A549 (cell line): ENCODE data around the gene YWHAG. TPM values are rescaled to one million over a fixed set of nuclear protein-coding genes. Genes with fewer than 3 reads are reported as not detected.
A peak's percentile ranks its signal among the peaks of the same experiment; 100 is the strongest.

Experiments used
- ATAC-seq, 2 experiments: fragments of 200-7000 bp in 1 of 2; fragments of >200 bp in 1 of 2; cut with Nextera tagmentation in 1 of 2; cut with Tn5 transposase in 1 of 2; 3 replicates each; pipeline versions ENCODE4 v1.8.0 to v1.9.1; 2018 to 2020; ENCODE audit warnings: mild to moderate bottlenecking in 1 of 2, moderate library complexity in 1 of 2
- CTCF ChIA-PET: fragments of 300-600 bp; sonication (Branson Sonifier 250); formaldehyde crosslinking; extraction: SDS; loops from one replicate; lab custom pipeline; 2021; ENCODE audit warnings: antibody characterized with exemption, inconsistent platforms; lab: Yijun Ruan, JAX
- POLR2A ChIA-PET: fragments of 350-600 bp; formaldehyde crosslinking; extraction: SDS; loops from one replicate; lab custom pipeline; 2021; ENCODE audit warnings: antibody characterized with exemption, inconsistent platforms; lab: Yijun Ruan, JAX
- DNase-seq, 2 experiments: peaks; one replicate each; pipeline versions ENCODE4 v3.0.0 to v3.0.0-alpha.2; 2011 to 2016; ENCODE audit warnings: low read depth in 1 of 2, low spot score in 1 of 2
- FAIRE-seq: peaks from 2 replicates; lab custom pipeline; 2011; peaks lifted over from hg19 to GRCh38; lab: Jason Lieb, UNC
- H3K27ac ChIP-seq, 2 experiments: fragments of >200 bp; sonication (Bioruptor Twin); formaldehyde crosslinking; 3 replicates each; pipeline ENCODE4 v1.5.1; 2016 to 2017
- H3K4me1 ChIP-seq: fragments of >200 bp; sonication (Bioruptor Twin); formaldehyde crosslinking; 3 replicates; pipeline ENCODE4 v1.6.1; 2016
- H3K4me2 ChIP-seq: fragments of >200 bp; sonication (Bioruptor Twin); formaldehyde crosslinking; 3 replicates; pipeline ENCODE4 v1.6.1; 2016
- H3K4me3 ChIP-seq: fragments of >200 bp; sonication (Bioruptor Twin); formaldehyde crosslinking; 3 replicates; pipeline ENCODE4 v1.5.1; 2016
- H3K9me3 ChIP-seq: fragments of >200 bp; sonication (Bioruptor Twin); formaldehyde crosslinking; 3 replicates; pipeline ENCODE4 v1.6.1; 2016
- ATOH8 ChIP-seq: fragments of 250-450 bp; sonication (Bioruptor Pico); IDR thresholded peaks from 2 replicates; pipeline ENCODE4 v1.5.0; 2020; ENCODE audit warnings: low read depth, mild to moderate bottlenecking, moderate library complexity
- BHLHE40 ChIP-seq: IDR thresholded peaks from 2 replicates; pipeline ENCODE4 v1.6.1; 2012; ENCODE audit warnings: low read depth, low read length, inconsistent platforms
- CHD4 ChIP-seq: fragments of 200-600 bp; sonication (generic); IDR thresholded peaks from 2 replicates; pipeline ENCODE4 v1.6.1; 2016; ENCODE audit warnings: antibody characterized with exemption, mild to moderate bottlenecking, borderline replicate concordance
- CTCF ChIP-seq: fragments of >200 bp; sonication (Bioruptor Twin); formaldehyde crosslinking; IDR thresholded peaks from 3 replicates; pipeline ENCODE4 v1.5.1; 2016
- E2F6 ChIP-seq: IDR thresholded peaks from 2 replicates; pipeline ENCODE4 v1.6.1; 2012; ENCODE audit warnings: low read depth, borderline replicate concordance
- ELK1 ChIP-seq: fragments of 150-350 bp; IDR thresholded peaks from 2 replicates; pipeline ENCODE4 v1.6.1; 2014; ENCODE audit warnings: low read depth, mild to moderate bottlenecking, low read length
- GATA3 ChIP-seq: IDR thresholded peaks from 2 replicates; pipeline ENCODE4 v1.6.1; 2012; ENCODE audit warnings: borderline replicate concordance
- HOXB13 ChIP-seq: fragments of 250-450 bp; sonication (Bioruptor Pico); IDR thresholded peaks from 2 replicates; pipeline ENCODE4 v1.5.0; 2020; ENCODE audit warnings: low read depth, mild to moderate bottlenecking, moderate library complexity
- JUN ChIP-seq, 2 experiments: fragments of >200 bp; sonication (Bioruptor Twin); formaldehyde crosslinking; IDR thresholded peaks; 2 replicates in 1 of 2; 3 replicates in 1 of 2; pipeline ENCODE4 v1.6.1; 2016 to 2017
- KDM5A ChIP-seq: fragments of 200-600 bp; sonication (generic); IDR thresholded peaks from 2 replicates; pipeline ENCODE4 v1.6.1; 2016; ENCODE audit warnings: antibody characterized with exemption, mild to moderate bottlenecking
- MAFK ChIP-seq: fragments of 450-650 bp; IDR thresholded peaks from 2 replicates; pipeline ENCODE4 v1.6.1; 2014; ENCODE audit not compliant: partially characterized antibody
- MAX ChIP-seq: IDR thresholded peaks from 2 replicates; pipeline ENCODE4 v1.6.1; 2012
- MAZ ChIP-seq: fragments of 150-350 bp; IDR thresholded peaks from 2 replicates; pipeline ENCODE4 v1.6.1; 2014; ENCODE audit warnings: antibody characterized with exemption, low read depth, low read length, borderline replicate concordance
- MYC ChIP-seq: IDR thresholded peaks from 2 replicates; pipeline ENCODE4 v1.6.1; 2012; ENCODE audit warnings: mild to moderate bottlenecking, inconsistent platforms, low read length, improper control_type of control experiment, borderline replicate concordance
- PHF8 ChIP-seq: fragments of 200-600 bp; sonication (generic); IDR thresholded peaks from 2 replicates; pipeline ENCODE4 v1.6.1; 2016; ENCODE audit warnings: low read depth, mild to moderate bottlenecking, antibody characterized with exemption, moderate library complexity, borderline replicate concordance
- POLR2A ChIP-seq: IDR thresholded peaks from 2 replicates; pipeline ENCODE4 v1.6.1; 2012; ENCODE audit warnings: mild to moderate bottlenecking, low read length
- POLR2AphosphoS2 ChIP-seq: conservative IDR thresholded peaks from 2 replicates; pipeline ENCODE4 v1.6.1; 2012; ENCODE audit warnings: low read length, improper control_type of control experiment, inconsistent platforms
- RAD21 ChIP-seq, 2 experiments: fragments of >200 bp in 1 of 2; sonication (Bioruptor Twin) in 1 of 2; formaldehyde crosslinking in 1 of 2; IDR thresholded peaks in 1 of 2; conservative IDR thresholded peaks in 1 of 2; 2 replicates in 1 of 2; 3 replicates in 1 of 2; pipeline ENCODE4 v1.6.1; 2012 to 2018; ENCODE audit warnings: inconsistent platforms in 1 of 2
- RCOR1 ChIP-seq: fragments of 150-350 bp; IDR thresholded peaks from 2 replicates; pipeline ENCODE4 v1.6.1; 2014; ENCODE audit warnings: antibody characterized with exemption, low read length, low read depth
- SMC3 ChIP-seq: fragments of >200 bp; sonication (Bioruptor Twin); formaldehyde crosslinking; IDR thresholded peaks from 3 replicates; pipeline ENCODE4 v1.6.1; 2018; ENCODE audit warnings: inconsistent platforms
- SREBF2 ChIP-seq: fragments of 450-650 bp; IDR thresholded peaks from 2 replicates; pipeline ENCODE4 v1.6.1; 2014; ENCODE audit warnings: mild to moderate bottlenecking, moderate library complexity
- USF2 ChIP-seq: fragments of 450-650 bp; IDR thresholded peaks from 2 replicates; pipeline ENCODE4 v1.6.1; 2014; ENCODE audit warnings: antibody characterized with exemption
- ZC3H11A ChIP-seq: fragments of 450-650 bp; IDR thresholded peaks from 2 replicates; pipeline ENCODE4 v1.6.1; 2014; ENCODE audit warnings: antibody characterized with exemption, mild to moderate bottlenecking
- ZFP36 ChIP-seq: fragments of 450-650 bp; IDR thresholded peaks from 2 replicates; pipeline ENCODE4 v1.6.1; 2014; ENCODE audit warnings: borderline replicate concordance; ENCODE audit not compliant: partially characterized antibody
- WGBS: methylation state at CpG from one replicate; pipeline ENCODE4 v1.1.6; 2017; ENCODE audit errors: missing lambda C conversion rate; 5-methylcytosine and 5-hydroxymethylcytosine counted together
- polyA plus RNA-seq, 4 experiments: library from polyadenylated mRNA; depleted of rRNA in 3 of 4; stranded (reverse); fragments of >200 nt; fragmentation: RNase III in 1 of 4; extraction: RNeasy Plus Mini Kit Qiagen cat#74134 plus additional on column Dnase treatment in 1 of 4; gene quantifications; 2 replicates in 3 of 4; 3 replicates in 1 of 4; pipeline ENCODE4 v1.2.3, GENCODE V29; 2011 to 2017

Gene YWHAG
- polyA plus RNA-seq, 2 of the 4 experiments (the other 2 are of a cell fraction), result 141 to 302 TPM

- ChIA-PET CTCF (interaction anchor here (0.6 kb wide), 1 partner anchor 21 kb away, joined by 3 read pairs; no protein-coding TSS in a partner anchor), POLR2A (interaction anchor here (0.6 to 1.9 kb wide), 4 partner anchors 23 to 45 kb away, joined by 4 to 6 read pairs (median 6); partner anchors contain the start of gene YWHAG)
- peak overlapping the region; percentile 61 for H3K4me3 ChIP-seq
- DNase-seq (peak; percentile 84 to 90), FAIRE-seq (no peak), ATAC-seq (peak; percentile 79 to 82)
- peak overlapping the region; percentile 93 for H3K4me2 ChIP-seq
- no peak for TF ChIP-seq MAFK
- TF ChIP-seq MAX, result peak; percentile 99
- TF ChIP-seq SREBF2, result no peak
- peak; percentile 97 for TF ChIP-seq E2F6
- no peak for TF ChIP-seq ELK1
- TF ChIP-seq HOXB13 (CRISPR knock-in tag), result peak; percentile 74; the same call in 1 of the 2 replicates
- TF ChIP-seq SMC3, result peak; percentile 37; the same call in 2 of the 3 replicates
- TF ChIP-seq KDM5A, result no peak
- peak; percentile 63 for TF ChIP-seq POLR2A
- 0 out of 2 replicates have a peak, but pooled peaks have one; percentile 18 for TF ChIP-seq USF2
- TF ChIP-seq GATA3, result no peak
- peak in 1 of 2 experiments; percentile 22; a peak in 1 of 5 replicates for TF ChIP-seq RAD21 (conservative IDR thresholded peaks at IDR 0.05 in 1 of 2, IDR thresholded peaks at IDR 0.05 in 1 of 2)
- TF ChIP-seq MAZ, result no peak
- peak; percentile 87 for TF ChIP-seq MYC
- TF ChIP-seq JUN (IDR thresholded peaks at IDR 0.05), result peak; percentile 60 to 76; a peak in 3 of 5 replicates
- TF ChIP-seq CHD4, result peak; percentile 39; the same call in 1 of the 2 replicates
- TF ChIP-seq RCOR1, result no peak
- TF ChIP-seq ZC3H11A, result no peak
- TF ChIP-seq ATOH8 (CRISPR knock-in tag), result peak; percentile 78; the same call in 1 of the 2 replicates
- no peak for TF ChIP-seq BHLHE40
- no peak for TF ChIP-seq POLR2AphosphoS2
- TF ChIP-seq CTCF, result no peak
- TF ChIP-seq ZFP36, result peak; percentile 96
- peak; percentile 76; the same call in 1 of the 2 replicates for TF ChIP-seq PHF8
- no peaks in the 10 kb centered on the region for H3K9me3 ChIP-seq
- WGBS, result 13% methylated on average over 7 of the region's 45 CpGs
- peaks cover 26% of the 10 kb centered on the region for H3K4me1 ChIP-seq
- peak overlapping the region; percentile 92 to 98 for H3K27ac ChIP-seq
These were observed 38.8 kb upstream of the YWHAG start for GRCh38 chr7:76397409-76398183.
